ENCODE results near the gene ZMYND8.
"Not testable (repeated sequence)": the region's sequence is repeated elsewhere in the genome, so short reads cannot be mapped to it uniquely, and the experiment has no call there.

The ZMYND8 gene

DNA sequence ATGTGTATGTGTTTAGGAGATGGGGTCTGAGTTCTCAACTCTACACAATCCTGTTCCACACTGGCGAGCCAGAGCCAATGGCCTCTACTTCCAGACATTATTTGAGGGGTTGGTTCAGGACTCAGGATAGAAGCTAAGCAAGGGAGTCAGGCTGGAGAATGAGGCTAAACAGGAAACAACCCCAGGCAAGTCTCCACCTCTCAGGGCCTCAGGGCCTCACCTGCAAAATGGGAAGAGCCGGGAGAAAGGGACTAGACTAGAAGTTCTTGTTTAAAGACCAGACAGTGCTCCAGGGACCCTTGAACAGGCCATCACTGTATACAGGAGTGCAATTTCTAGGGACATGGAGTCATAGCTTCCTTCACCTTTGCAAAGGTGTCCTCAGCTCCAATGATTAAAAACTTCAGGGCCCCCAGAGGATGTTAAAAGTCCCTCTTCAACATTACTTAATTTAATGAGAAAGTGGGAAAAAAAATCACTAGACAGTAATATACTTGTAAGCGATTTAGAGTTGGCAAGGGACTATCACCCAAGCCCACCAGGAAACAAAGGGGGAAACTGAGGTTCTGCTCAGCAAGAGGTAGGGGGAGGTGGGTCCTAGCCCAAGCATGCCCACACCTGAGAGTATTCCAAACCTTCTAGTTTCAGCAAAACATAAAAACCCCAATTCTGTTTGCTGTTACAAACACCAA, 41.7 kb downstream of the ZMYND8 start:
- no peak for DNase-seq (ENCODE audit: low read depth in 1 of 2, low spot score in 1 of 2)

DNA sequence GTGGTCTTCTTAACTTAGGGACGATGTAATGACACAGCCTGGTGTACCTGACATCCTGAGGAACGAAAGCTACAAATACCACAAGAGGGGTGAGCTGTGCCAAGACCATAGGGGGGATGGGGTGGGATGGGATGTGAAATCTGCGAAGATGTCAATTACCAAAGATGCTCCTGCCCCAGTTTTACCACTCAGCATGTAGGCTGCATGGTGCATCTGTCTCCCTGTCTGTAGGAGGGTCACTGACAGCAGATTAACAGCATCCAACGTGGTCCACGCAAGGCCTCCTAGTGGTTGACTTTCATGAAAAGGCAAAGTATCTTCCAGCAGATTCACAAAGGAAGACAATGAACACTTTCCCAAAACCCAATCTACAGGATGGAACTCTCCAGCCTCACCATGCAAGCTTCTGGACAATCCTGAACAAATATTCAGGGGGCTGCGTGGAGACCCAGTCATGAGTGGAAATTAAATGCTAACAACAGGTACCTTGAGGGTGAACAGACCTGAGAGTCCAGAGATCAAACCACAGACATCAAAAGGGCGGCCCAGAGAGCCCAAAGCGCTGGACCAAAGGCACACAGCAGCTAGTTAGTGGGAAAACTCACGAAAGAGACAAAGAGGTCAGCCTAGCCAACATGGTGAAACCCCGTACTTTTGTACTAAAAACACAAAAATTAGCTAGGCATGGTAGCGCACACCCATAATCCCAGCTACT, 44.4 kb downstream of the ZMYND8 start:
- DNase-seq (ENCODE audit: low read depth in 1 of 2, low spot score in 1 of 2): no peak

DNA sequence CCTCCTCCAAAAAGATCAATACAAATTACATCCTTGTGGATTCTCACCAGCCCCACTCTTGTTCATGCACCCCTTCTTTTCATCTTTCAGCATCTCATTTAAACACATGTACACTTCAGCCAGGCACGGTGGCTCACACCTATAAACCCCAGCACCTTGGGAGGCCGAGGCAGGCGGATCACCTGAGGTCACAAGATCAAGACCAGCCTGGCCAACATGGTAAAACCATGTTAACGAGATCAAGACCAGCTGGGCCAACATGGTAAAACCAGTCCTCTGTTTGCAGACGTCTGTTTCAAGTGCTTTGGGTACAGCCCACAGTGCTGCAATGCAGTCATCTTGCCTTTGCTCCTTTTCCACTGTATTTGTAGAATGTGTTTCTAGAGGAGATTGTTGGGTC, 45.3 kb downstream of the ZMYND8 start:
- no peak for DNase-seq (ENCODE audit: low read depth in 1 of 2, low spot score in 1 of 2)

DNA sequence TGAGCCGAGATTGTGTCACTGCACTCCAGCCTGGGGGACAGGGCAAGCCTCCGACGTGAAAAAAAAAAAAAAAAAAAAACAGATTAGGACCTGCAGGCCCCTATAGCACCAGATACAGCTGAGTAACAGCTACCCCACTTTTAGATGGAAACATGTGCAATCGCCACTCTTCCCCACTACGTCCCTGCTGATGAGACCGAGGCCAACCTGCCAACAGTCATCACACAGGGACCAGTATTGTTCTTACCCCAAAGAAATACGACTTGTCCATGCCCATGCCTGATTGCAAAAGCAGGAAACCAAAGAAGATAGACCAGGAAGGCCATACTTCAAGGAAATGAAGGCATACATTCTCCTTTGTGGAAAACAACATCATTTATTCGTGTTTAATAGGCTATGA, 45.8 kb downstream of the ZMYND8 start:
- DNase-seq (ENCODE audit: low read depth in 1 of 2, low spot score in 1 of 2): no peak

DNA sequence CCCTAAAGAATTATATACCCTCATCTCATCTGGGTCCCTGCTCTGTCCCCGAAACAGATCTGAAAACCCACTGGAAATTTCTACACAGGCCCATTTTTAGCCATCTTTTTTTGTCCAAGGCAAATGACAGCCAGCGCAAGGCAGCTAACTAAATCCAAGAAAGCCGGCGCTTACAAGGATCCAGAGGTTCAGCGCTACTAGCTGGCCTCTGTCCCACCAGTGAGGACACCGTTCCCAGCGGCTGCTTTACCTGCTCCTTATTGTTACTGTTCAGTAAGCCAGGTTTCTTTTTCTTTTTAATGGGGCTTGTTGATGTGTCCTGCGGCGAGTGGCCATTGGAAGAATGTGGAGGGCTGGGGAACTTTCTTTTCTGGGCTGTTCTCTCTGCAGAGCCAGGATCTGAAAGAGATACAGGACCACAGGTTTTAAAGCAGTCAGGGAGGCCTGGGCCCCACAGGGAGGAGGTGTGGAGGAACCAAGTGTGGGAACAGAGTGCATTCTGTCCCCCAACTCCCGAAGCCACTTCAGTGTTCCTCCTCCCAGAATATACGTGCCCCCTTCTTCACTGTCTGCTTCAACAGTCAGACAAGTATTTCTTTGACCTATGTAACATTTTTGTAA, 46.6 kb downstream of the ZMYND8 start:
- no peak for DNase-seq (ENCODE audit: low read depth in 1 of 2, low spot score in 1 of 2)

DNA sequence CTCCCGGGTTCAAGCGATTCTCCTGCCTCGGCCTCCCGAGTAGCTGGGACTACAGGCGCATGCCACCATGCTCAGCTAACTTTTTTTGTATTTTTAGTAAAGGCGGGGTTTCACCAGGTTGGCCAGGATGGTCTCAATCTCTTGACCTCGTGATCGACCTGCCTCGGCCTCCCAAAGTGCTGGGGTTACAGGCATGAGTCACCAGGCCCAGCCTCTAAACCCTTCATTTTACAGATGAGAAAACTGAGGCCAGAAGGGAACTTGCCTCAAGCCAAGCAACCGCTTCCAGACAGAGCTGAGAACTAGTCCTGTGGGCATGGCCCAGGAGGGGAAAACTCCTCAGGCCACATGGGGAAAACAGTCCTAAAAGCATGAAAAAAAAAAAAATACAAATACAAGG, 47.1 kb downstream of the ZMYND8 start:
- no peak for DNase-seq (ENCODE audit: low read depth in 1 of 2, low spot score in 1 of 2)

DNA sequence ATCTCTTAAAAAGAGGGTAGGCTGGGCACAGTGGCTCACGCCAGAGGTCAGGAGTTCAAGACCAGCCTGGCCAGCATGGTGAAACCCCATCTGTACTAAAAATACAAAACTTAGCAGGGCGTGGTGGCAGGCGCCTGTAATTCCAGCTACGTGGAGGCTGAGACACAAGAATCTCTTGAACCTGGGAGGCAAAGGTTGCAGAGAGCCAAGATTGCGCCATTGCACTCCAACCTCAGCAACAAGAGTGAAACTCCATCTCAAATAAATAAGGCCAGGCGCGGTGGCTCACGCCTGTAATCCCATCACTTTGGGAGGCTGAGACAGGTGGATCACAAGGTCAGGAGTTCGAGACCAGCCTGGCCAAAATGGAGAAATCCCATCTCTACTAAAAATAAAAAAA, 48.9 kb downstream of the ZMYND8 start:
- not testable (repeated sequence) for DNase-seq (ENCODE audit: low read depth in 1 of 2, low spot score in 1 of 2)

DNA sequence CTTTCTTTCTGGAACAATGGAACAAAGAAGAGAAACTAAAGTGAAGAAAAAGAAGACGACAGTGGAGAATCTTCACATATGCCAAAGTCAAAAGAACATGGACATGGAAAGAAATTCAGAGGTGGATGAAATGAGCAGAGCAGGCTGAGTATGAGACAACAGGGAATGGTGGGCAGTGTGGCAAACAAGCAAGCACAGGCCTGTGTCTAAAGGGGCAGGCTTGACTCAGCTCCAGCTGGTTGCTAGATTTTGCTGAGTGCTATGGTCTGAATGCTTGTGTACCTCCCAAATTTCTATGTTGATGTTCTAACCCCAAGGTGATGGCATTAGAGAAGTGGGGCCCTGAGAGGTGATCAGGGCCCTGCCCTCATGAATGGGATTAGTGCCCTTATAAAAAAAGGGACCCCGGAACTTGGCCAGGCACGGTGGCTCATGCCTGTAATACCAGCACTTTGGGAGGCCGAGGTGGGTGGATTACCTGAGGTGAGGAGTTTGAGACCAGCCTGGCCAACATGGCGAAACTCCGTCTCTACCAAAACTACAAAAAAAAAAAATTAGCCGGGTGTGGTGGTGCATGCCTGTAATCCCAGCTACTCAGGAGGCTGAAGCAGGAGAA, 49.6 kb downstream of the ZMYND8 start:
- no peak for DNase-seq (ENCODE audit: low read depth in 1 of 2, low spot score in 1 of 2)

DNA sequence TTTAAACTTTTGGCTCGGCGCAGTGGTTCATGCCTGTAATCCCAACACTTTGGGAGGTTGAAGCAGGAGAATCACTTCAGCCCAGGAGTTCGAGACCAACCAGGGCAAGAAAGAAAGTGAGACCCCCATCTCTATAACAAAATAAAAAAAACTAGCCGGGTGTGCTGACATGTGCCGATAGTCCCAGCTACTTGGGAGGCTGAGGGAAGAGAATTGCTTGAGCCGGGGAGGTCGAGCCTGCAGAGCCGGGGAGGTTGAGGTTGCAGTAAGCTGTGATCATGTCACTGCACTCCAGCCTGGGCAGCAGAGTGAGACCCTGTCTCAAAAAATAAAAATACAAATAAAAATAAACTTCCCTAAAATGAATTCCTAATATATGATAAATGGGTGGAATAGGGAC, 50.4 kb downstream of the ZMYND8 start:
- no peak for DNase-seq (ENCODE audit: low read depth in 1 of 2, low spot score in 1 of 2)

DNA sequence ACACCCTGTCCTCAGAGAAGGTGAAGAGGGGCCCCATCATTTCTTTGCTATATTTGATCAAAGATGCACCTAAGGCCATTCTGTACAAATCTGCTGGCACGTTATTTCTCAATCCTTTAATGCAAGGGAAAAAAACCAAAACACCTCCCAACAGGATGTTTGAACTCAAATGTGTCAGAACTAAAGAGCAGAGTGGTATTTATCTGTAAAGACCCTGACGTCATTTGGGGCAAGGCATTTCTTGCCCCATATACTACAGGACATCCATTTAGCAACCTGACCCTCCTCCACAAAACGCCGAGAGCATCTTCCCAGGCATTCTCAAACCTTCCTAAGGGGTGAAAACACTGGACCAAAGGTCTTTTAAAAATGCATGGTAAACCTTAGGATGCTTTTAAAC, 50.8 kb downstream of the ZMYND8 start:
- DNase-seq (ENCODE audit: low read depth in 1 of 2, low spot score in 1 of 2): no peak

DNA sequence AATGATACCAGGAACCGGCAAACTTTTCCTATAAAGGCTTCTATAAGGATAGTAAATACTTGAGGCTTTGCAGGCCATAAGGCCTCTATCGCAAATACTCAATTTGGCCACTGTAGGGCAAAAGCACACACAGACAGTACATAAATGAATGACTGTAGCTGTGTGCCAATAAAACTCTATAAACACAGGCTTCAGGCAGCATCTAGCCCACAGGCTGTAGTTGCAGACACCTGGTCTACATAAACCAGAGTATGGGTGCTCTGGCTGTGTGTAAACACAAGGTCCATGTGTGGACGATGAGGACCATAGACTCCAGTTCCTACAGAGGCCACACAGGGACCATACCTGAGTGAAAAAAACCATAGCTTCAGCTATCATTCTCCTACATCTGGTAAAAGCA, 52.2 kb downstream of the ZMYND8 start:
- no peak for DNase-seq (ENCODE audit: low read depth in 1 of 2, low spot score in 1 of 2)

DNA sequence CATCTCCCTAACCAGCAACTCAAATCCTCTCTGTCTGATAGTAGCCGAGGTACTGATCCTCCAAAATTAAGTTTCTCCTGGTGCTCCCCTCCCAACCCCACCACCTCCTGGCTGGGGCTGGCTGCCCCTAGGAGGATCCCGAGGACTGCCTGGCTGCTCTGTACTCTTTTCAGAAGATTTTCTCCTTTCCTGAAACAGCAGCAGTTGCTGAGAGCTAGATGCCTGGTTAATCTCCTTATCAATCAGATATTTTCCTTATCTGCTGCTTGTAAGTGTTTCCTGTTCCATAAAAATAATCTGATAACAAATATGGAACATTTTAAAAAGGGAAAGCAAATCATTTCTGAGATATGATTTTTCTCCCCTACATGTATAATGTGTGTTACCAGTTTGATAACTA, 52.8 kb downstream of the ZMYND8 start:
- no peak for DNase-seq (ENCODE audit: low read depth in 1 of 2, low spot score in 1 of 2)

DNA sequence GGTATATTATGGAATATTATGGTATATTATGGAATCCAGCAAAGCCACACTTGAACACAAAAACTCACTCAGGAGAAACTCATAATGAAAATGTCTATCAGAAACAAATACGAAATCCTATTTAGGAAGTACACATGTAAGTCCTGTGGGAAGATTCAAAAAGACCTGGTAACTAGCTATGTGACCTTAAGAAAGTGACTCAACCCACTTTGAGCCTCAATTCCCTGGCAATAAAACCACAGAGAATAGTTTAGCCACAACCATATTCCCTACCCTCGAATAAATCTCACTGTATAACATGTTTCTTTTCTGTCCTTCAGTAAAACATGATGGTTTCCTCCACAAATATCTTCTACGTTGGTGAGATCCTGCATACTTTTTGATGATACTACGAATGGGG, 56.4 kb downstream of the ZMYND8 start:
- DNase-seq (ENCODE audit: low read depth in 1 of 2, low spot score in 1 of 2): no peak

DNA sequence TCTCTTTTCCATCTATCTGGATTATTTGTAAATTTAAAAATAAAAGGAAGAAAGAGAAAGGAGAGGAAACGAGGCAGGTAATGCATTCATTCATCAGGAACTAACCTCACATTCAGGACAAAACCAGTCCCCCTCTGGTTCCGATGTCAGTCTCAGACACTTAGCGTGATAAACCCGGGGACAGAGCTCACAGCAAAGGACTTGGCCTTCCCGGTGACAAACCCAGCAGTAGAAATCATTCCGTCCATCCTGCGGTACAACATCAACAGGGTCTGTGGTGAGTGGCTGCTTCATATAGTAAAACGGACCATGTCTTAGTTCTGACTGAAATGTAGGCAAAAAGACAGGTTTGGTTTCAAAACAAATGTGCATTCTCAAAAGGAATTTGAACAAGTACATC, 57.9 kb downstream of the ZMYND8 start:
- DNase-seq (ENCODE audit: low read depth in 1 of 2, low spot score in 1 of 2): no peak

DNA sequence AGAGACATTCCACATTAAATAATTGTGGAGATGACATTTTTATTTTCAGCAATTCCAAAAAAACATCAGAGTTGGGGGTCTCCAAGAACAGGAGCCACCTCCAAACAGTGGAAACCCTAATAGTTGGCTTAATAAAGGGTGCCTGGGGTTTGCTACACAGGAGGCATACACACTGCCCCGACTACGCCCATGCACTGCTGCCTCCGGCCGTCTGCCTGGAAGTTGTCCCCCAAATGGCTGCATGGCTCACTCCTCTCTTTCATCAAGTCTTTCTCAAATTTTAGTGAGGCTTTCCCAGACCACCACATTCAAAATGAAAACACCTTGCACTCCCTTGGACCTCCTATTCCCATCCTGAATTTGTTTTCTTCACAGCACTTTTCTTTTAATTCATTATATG, 58.8 kb downstream of the ZMYND8 start:
- DNase-seq (ENCODE audit: low read depth in 1 of 2, low spot score in 1 of 2): no peak

DNA sequence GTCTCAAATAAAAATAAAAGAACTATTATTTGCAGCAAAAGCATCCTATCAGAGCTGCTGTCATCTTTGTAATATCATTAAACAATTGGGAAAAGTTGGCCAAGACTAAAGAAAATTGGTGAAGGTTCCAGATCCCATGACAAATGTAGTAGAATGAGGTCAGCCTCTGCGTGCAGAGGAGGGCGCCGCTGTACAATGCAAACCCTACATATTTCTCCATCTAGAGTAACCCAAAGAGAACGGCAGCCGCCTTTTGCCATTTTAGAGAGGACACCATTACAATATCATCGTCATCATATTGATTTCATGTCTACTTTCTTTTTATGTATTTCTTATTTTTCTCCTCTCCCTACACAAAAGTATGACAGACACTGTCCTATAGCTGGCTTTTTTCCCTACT, 59.5 kb downstream of the ZMYND8 start:
- no peak for DNase-seq (ENCODE audit: low read depth in 1 of 2, low spot score in 1 of 2)

DNA sequence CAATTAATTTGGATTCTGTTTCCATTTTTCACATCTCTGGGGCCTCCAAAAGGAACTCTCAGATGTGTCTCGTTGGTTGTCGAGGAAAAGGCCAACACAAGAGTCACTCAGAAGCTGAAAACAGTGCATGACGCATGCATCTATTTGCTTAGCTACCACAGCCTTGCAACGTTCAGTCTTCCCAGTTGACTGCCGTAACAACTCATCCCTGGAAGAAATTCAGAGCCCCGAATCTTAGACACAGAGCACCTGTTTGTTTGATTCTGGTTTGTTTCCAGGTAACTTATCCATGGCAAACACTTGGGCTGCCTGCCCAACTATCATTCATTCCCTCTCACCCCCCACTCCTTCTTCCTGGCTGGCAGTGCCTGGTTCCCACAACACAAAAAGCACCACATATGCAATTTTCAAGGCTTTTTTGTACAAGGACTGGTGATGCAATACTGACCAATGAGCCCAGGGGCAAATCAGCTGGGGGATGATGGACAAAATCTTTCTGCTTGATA, 60.5 kb downstream of the ZMYND8 start:
- DNase-seq (ENCODE audit: low read depth in 1 of 2, low spot score in 1 of 2): no peak

DNA sequence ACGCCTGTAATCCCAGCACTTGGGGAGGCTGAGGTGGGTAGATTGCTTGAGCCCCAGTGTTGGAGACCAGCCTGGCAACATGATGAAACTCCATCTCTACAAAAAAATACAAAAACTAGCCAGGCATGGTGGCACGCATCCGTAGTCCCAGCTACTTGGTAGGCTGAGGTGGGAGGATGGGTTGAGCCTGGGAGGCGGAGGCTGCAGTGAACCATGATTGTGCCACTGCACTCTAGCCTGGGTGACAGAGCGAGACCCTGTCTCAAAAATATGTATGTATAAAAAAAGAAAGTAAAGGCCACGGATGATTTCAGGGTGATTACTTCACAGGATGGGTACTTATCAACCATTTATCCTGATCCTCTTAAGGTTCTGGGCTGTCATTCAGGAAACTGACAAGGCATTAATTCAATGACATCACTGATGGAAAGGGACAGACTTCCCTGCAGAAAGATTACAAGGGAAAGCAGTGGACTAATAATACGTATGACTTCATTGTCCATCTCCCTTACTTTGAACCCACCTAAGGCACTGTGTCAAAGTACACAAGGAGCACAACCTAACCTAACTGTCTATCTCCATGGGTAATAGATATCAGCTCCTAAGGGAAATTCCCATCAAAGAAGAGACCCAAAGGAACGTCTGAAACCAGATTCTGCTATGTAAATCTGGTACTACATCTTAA, 61.2 kb downstream of the ZMYND8 start:
- no peak for DNase-seq (ENCODE audit: low read depth in 1 of 2, low spot score in 1 of 2)

DNA sequence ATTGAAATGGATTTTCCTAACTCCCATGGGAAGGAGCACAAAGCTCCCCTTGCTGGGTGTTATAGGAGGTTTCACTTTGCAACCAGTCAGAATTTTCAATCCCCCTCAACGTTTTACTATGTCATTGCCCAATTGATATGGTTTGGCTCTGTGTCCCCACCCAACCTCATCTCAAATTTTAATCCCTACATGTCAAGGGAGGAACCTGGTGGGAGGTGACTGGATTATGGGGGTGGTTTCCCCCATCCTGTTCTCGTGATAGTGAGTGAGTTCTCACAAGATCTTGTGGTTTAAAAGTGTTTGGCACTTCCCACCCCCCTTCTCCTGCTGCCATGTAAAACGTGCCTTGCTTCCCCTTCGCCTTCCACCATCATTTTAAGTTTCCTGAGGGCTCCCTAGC, 62.9 kb downstream of the ZMYND8 start:
- DNase-seq (ENCODE audit: low read depth in 1 of 2, low spot score in 1 of 2): no peak

DNA sequence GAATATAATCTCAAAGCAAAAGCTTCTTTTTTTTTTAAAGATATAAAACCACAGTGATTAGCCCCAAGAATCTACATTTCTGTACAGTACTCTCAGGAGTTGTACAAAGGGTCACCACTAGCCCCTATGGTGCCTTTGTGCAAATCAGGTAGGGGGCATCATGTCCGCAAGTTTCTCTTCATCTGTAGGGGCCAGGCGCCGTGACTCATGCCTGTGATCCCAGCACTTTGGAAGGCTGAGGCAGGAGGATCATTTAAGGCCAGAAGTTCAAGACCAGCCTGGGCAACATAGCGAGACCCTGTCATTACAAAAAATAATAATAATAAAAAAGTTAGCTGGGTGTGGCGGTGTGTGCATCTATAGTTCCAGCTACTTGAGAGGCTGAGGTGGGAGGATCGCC, 63.9 kb downstream of the ZMYND8 start:
- no peak for DNase-seq (ENCODE audit: low read depth in 1 of 2, low spot score in 1 of 2)

DNA sequence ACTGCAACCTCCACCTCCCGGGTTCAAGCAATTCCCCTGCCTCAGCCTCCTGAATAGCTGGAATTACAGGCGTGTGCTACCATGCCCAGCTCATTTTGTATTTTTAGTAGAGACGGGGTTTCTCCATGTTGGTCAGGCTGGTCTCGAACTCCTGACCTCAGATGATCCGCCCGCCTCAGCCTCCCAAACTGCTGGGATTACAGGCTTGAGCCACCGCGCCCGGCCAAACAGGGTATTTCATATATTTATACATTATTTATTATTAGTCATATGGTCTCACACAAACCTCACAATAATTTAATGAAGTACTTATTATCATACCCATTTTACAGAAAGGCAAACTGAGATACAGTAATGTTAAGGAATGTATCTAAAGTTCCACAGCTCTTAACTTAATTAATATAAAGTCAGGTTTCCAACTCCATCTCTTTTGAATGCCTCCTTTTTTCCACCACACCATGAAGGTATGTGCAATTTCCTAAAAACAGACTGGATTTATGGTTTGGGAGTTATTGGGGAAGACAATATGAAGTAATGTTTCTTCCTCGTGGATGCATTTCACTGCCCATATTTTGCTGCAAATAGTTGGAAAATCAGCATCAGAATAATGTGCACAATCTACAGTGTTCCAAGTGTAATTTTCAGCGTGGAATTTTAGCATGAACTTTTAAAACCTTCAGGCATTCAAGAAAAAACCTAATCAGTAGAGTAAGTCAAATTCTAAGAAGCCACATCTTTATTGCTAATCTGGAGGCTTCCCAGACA, 65.7 kb downstream of the ZMYND8 start:
- DNase-seq (ENCODE audit: low read depth in 1 of 2, low spot score in 1 of 2): no peak

Data from stimulated activated CD4-positive, alpha-beta T cell treated with anti-CD3 and anti-CD28 coated beads, Interleukin-15, amount 100 ng/mL, for 1 hour (primary cell).